Activated naive CD4-positive, alpha-beta T cell treated with Interleukin-2 at 50 U/mL for 16 hours (primary cell): Measurements from ENCODE around the gene FEN1.

Source experiments
- DNase-seq: peaks from one replicate; pipeline ENCODE4 v3.0.0-alpha.2; 2020

FEN1 gene

DNA sequence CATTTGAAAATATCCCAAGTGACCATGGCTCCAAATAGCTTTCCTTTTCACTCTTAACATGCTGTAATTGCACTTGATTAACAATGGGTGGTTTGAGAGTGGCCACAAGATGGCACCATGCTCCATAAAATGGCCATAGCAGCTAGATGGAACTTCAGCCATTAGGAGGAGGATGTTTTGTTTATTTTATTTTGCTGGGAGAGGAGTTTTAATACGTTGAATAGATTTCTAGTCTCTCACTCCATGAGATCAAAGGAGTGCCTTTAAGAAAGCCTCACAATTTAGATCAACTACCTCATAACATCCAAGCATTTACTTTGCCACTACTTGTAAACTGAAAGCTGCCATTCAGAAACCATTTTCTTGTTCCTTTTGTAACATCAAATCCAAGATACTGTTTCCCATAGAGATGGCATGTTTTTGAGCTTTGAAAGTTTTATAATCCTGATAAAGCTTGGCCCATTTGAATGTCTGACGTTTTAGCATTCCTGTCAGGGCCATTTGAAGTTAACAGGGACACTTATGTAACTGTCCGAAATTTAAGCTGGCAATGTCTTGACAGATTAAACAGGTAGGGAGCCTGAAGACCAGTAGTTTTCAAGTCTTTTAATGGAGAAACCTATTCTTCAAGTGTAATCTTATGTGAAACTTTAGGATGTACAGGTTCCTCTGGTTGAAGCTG is 4.7 kb downstream of the FEN1 start:
- DNase-seq, result peak; percentile 74

DNA sequence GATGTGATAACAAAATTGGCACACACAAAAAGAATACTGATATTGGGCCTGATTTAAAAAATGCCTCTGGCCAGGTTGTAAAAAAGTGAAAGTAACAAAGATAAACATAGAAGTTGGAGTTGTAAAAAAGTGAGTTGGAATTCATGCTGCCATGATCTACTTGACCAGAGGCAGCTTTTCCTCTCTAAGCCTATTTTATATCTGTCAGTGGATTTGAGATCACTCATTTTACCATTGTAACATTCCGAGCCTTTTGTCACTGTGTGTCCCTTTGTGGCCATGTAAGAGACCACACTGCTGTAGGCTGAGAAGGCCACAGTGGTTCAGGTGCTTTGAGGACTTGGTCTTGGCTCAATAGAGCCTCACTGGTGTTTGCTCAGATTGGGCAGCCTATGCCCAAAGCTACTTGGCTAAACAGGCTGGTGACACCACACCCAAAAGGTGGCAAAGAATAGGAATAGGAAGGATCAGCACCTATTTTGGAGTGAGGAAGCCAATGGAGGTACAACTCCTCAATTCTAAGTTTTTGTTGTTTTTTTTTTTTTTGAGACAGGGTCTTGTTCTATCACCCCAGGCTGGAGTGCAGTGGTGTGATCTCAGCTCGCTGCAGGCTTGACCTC is 7.1 kb downstream of the FEN1 start:
- DNase-seq, result no peak

DNA sequence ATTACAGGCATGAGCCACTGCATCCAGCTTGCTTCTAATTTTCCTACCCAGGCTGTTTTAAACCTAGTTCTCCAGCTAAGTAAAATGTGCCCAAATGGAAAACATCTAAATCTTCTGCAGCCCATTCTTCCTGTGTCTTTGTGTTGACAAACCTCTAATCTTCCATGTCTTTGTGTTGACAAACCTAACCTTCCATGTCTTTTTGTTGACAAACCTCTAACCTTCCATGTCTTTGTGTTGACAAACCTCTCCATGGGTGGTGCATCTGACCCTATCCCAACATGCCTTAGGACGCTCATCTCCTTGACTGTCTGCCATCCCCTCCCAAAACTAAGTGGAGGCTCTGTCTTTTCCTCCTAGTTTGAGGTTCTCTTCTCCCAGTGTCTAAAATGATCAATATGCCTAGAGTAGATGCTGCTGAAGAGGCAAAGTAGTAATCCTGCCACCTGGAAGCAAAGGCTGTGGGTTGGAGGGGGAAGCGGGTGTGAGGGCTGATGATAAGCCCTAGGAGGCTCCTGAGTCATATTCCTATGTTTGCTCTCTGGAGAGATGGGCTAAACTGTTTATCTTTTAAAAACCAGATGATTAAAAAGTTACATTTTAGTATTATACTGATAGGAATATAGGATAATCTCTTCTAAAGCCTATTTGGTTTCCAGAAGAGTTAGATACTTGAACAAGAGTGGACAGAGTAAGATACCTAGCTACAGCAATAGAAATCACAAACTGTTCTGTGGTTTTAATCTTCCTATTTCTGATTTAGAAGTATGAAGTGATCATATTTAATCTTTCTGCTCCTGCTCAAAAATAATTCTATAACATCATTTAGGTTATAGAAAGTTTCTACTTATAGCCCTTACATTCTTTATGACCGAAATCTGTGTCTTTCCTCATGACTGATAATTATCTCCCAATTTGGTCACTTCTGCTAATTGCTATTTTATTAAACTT is 7.9 kb downstream of the FEN1 start:
- DNase-seq, result no peak

GRCh38 chr11:61802605-61803004 is 9.9 kb downstream of the FEN1 start:
- no peak for DNase-seq

- no peak for DNase-seq
Observed at GRCh38 chr11:61803889-61804647, 11.4 kb downstream of the FEN1 start.

DNA sequence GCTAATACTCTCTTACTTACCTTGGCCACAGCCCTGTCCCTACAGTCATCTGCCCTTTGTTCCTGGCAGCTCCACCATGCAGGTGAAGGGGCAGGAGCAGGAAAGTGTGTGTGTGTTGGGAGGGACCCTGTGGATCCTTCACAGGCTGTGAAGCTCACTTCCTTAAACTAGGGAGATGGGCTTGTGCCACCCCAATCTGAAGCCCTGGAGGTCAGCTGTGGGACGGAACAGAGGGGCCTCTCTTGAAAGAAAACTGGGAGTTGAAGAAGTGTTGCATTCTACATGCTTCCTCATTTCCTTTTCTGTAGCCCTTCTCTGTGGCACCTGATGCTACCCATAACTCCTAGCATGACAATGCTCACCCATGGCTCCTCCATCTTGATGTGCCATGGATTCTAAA is 12.4 kb downstream of the FEN1 start:
- DNase-seq, result no peak

- DNase-seq, result no peak
Observed at GRCh38 chr11:61806785-61807184, 14.1 kb downstream of the FEN1 start.

- no peak for DNase-seq
Observed at GRCh38 chr11:61810671-61811175, 18.0 kb downstream of the FEN1 start.

- no peak for DNase-seq
Observed at GRCh38 chr11:61811831-61812230, 19.1 kb downstream of the FEN1 start.

DNA sequence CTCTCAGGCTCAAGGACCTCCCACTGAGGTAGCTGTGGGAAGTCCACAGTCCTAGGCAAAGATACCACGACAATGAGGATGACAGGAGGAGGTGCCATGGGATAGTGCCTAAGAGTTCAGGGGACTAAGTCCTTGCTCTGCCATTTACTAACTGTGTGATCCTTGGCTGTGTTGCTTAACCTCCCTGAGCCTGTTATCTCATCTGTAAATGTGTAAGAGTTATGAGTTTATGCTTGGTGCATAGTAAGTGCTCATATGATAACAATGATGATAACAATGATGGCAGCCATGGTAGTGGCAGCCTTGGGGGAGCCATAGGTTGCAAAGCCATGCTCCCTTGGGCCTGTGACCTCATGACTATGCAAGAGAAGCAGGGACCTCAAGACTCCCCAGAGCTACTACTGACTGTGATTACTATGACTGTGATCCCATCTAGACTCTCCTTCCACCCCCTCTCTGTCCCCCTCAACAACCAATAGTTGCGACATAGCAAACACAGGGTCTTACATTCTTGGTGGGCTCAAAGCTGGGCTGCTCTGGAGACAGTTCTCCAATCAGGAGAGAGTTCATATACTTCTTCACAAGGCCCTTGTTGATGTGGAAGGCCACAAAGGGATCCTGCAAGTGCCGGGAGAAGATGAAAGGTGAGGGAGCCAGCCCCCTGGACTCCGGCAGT is 20.2 kb downstream of the FEN1 start:
- DNase-seq, result no peak

- DNase-seq, result no peak
Observed at GRCh38 chr11:61814247-61814957, 21.7 kb downstream of the FEN1 start.

DNA sequence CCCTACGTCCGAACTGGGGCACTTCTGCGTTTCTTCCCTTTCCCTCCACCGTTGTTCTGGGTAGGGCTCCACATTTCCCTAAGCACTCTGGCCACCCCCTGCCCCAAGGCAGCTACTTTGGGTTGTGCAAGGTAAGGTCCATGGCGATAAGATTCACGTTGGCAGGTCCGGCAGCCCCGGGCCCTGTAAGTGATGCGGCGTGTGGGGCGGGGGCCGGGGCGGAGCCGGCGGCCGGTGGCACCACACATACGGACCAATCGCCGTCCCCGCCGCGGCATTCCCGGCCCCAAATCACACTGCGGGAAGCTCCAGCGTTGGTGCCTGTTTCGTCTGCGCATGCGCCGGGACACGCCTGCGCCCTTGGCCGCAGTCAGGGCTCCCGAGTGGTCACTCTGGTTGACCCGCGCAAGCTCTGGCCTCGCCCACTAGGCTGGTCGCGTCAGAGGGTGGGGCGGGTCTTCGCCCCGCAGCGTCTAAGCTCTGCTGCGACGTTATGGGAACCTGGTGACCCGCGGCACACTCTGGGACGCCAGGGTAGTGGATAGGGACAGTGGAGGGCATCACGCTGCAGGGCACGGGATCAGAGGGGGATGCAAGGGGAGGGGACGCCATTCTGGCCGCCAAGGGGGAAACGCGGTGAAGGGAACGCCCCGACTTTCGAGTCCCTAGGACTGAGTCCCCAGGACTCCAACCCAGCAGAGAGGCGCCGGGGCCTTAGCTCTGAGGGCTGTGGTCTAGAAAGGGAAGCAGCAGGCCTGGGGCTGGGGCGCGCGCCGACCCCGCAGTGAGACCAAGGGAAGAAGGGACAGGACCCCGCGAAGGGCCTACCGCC is 22.5 kb downstream of the FEN1 start:
- peak; percentile 33 for DNase-seq

DNA sequence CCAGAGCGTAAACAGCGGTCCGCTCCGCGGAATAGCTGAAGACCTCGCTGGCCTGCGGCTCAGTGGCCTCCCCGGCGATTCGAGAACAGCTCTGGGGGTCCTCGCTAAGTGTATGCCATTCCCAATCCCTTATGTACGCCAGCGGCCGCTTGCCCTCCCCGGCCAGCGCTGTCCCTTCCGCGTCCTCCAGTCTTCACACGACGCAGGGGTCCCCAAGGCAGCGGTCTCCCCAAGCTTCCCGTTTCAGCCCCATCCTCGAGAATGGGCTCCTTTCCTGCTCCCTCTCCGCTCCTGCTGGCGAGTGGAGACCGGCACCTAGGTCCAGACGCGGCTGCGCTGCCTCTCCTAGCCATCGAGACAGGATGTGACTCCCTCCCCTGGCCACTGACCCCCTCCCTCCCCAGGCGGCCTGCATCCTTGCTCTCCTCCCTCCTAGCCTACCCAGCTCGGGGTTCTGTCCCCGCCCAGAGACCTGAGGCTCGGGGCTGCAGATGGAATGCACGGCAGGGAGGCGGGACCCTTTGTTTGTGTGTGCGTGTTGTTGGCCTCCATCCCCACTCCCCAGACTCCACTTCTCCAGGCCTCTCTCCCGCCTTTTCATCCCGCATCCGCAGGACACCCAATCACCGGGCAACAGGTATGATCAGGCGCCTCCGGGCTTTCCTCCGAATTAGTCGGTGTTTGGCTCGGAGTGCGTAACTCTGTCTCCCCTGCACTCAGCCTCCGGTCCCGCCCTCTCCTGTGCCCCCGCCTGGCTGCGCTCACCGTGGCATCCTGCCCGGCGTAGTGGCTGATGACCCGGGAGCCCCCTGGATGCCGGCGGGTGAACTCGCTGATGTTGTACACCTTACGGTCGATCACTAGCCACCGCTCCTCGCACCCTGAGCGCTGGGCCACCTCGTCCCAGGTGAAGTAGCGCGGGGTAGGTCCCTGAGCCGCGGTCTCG is 23.4 kb downstream of the FEN1 start:
- peak; percentile 63 for DNase-seq

DNA sequence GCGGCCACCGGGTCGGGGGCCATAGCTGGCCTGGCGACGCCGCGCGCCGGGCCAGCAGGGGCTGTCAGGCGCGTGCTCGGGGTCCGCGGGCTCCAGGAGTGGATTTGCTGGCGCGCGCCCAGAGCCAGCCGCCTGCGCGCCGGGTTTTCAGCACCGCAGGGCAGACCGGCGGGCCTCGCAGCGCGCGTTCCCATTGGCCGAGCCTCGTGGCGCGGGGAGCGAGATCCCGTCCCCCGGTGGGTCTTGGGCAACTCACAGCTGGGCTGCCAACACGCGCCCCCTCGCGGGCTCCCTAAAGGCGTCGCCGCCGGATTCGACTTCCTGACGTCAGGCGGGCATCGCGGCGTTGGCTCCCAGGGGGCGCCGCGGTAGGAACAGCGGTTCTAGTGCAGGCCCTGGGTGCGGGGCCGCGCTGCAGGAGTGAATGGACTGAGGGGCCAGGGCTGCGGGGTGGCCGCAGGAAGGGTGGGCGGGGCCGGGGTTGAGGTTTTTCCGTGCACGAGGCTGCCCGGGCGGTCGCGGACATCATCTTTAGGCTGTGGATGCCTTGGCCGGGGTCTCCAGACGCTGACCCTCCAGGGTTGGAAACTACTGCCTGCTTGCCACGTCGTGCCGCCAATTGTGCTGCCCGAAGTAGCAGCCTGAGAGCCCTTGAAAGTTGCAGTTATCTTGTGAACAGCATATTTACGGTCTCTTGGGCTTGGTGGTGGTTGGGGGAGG is 24.2 kb downstream of the FEN1 start, which contains the start of gene FADS1:
Gene FADS1, minus strand, starts transcription at position 268 of the 720 bp plus-strand sequence. Its CDS starts 74 bp downstream, at position 194.
- peak; percentile 74 for DNase-seq

- DNase-seq, result no peak
Observed at GRCh38 chr11:61817471-61818202, 24.9 kb downstream of the FEN1 start.

- no peak for DNase-seq
Observed at GRCh38 chr11:61820174-61820573, 27.5 kb downstream of the FEN1 start.

- DNase-seq, result no peak
Observed at GRCh38 chr11:61826930-61827570, 34.3 kb downstream of the FEN1 start.
